SK-N-SH (cell line): ENCODE results near the gene SPO11.

Source experiments
- ELF1 ChIP-seq: IDR thresholded peaks from 2 replicates; pipeline ENCODE4 v1.4.0; 2012
- POLR2AphosphoS5 ChIP-seq: IDR thresholded peaks from 2 replicates; pipeline ENCODE4 v1.6.1; 2012; ENCODE audit warnings: low read depth, low read length
- USF1 ChIP-seq: IDR thresholded peaks from 2 replicates; pipeline ENCODE4 v1.4.0; 2012; ENCODE audit warnings: low read depth, borderline replicate concordance
- TF ChIP-seq, protein P1 (sequence below): fragments of 200-600 bp; sonication (generic); IDR thresholded peaks from 2 replicates; pipeline ENCODE4 v1.6.1; 2017; ENCODE audit warnings: antibody characterized with exemption, mild to moderate bottlenecking, moderate library complexity

DNA sequence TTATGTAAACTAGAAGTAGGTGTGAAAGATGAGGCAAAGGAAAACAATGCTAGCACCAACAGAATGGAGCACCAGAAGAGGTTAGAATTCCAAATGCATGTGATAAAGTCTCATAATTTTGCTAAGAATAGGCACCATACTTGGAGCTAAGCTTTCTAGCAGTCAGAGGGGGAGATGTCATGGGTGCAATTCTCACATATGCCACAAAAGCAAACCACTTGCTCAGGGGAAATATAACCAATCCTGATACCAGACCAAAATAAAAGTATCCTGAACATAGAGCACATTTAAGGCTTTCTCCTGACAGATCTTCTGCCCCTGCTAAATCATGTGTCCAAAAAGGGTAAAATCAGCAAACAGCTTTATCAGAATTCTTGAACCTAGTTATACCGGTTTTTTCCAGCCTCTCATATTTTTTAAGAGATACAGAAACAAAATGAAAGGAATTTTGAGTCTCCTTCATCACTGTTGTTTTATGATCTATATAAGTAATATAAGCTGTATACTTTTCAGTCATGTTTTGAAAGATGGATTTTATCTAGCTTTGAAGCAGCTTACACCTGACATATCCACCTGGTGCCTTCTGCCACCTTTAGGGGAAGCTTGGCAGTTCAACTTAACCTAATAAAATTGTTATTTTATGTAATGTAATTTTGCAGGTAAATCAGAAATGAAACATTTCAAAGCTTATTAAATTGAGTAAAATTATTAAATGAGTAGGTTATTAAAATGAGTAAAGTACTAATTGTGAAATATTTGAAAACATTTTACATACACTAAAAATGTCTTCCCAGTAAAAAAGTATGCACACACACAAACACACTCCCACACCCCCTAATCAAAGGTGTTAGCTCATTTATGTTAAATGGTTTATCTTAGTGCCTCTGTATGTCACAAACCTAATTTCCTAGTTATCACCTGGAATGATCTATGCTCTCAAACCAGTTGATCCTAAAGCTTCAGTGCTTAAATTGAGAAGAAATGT, 2.8 kb downstream of the SPO11 start:
- no peak for TF ChIP-seq ELF1
- no peak for TF ChIP-seq POLR2AphosphoS5
- no peak for TF ChIP-seq USF1
- TF ChIP-seq, protein P1, sequence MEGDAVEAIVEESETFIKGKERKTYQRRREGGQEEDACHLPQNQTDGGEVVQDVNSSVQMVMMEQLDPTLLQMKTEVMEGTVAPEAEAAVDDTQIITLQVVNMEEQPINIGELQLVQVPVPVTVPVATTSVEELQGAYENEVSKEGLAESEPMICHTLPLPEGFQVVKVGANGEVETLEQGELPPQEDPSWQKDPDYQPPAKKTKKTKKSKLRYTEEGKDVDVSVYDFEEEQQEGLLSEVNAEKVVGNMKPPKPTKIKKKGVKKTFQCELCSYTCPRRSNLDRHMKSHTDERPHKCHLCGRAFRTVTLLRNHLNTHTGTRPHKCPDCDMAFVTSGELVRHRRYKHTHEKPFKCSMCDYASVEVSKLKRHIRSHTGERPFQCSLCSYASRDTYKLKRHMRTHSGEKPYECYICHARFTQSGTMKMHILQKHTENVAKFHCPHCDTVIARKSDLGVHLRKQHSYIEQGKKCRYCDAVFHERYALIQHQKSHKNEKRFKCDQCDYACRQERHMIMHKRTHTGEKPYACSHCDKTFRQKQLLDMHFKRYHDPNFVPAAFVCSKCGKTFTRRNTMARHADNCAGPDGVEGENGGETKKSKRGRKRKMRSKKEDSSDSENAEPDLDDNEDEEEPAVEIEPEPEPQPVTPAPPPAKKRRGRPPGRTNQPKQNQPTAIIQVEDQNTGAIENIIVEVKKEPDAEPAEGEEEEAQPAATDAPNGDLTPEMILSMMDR = no peak
